SU-DHL-6 (cell line): ENCODE results near the gene ZRANB3.

Experiments
- CTCF ChIP-seq: fragments of 200-600 bp; sonication (generic); IDR thresholded peaks from one replicate; pipeline ENCODE4 v1.5.1; 2017; ENCODE audit warnings: antibody characterized with exemption, mild to moderate bottlenecking, low read length, moderate library complexity; ENCODE audit not compliant: insufficient read depth, poor library complexity, severe bottlenecking
- EZH2phosphoT487 ChIP-seq: fragments of 200-600 bp; sonication (generic), shearing (Covaris generic); conservative IDR thresholded peaks from 2 replicates; pipeline ENCODE4 v1.6.1; 2018; ENCODE audit warnings: mild to moderate bottlenecking, antibody characterized with exemption, low read length, moderate library complexity, mixed read lengths

GRCh38 chr2:135186054-135186453 lies 345.0 kb downstream of the ZRANB3 start:
- TF ChIP-seq CTCF = no peak
- no peak for TF ChIP-seq EZH2phosphoT487
